HepG2 (cell line): Measurements from ENCODE around the gene ZBTB14. TPM values are rescaled to one million over a fixed set of nuclear protein-coding genes. Genes with fewer than 3 reads are reported as not detected.

Source experiments
- ATAC-seq: fragments of 200-7000 bp; cut with Tn5 transposase; 3 replicates; pipeline ENCODE4 v1.9.1; 2020; ENCODE audit warnings: mild to moderate bottlenecking, moderate library complexity
- BruUV-seq: library from RNA; stranded (reverse); fragments of 400-500 nt; replicated peaks from 2 replicates; lab custom pipeline; 2021; lab: Mats Ljungman, UMichigan
- CTCF ChIA-PET: fragments of 300-600 bp; formaldehyde crosslinking; extraction: SDS; loops from one replicate; lab custom pipeline; 2021; ENCODE audit warnings: low total read pairs, inconsistent platforms, low intra/inter-chr PET ratio; lab: Yijun Ruan, JAX
- POLR2A ChIA-PET: fragments of 350-600 bp; sonication (Branson Sonifier 250); formaldehyde crosslinking; loops from one replicate; lab custom pipeline; 2020; ENCODE audit warnings: antibody characterized with exemption, inconsistent platforms; lab: Yijun Ruan, JAX
- DNase-seq: peaks from one replicate; pipeline ENCODE4 v3.0.0-alpha.2; 2015; ENCODE audit warnings: low spot score
- FAIRE-seq: peaks from 3 replicates; lab custom pipeline; 2011; peaks lifted over from hg19 to GRCh38; lab: Jason Lieb, UNC
- H2AFZ ChIP-seq: one replicate; pipeline ENCODE4 v1.6.1; 2011; ENCODE audit warnings: low read length, inconsistent platforms
- H3K27ac ChIP-seq: fragments of 300-600 bp; 3 replicates; pipeline ENCODE4 v1.8.0; 2011; ENCODE audit warnings: mixed run types, mild to moderate bottlenecking, mixed read lengths, low read length, inconsistent platforms; ENCODE audit not compliant: insufficient read depth; ENCODE audit errors: extremely low read length
- H3K27me3 ChIP-seq, 2 experiments: fragments of 200-600 bp in 1 of 2; 2 replicates in 1 of 2; 3 replicates in 1 of 2; pipeline versions ENCODE4 v1.6.0 to v1.8.0; 2011; ENCODE audit warnings: low read length in 2 of 2, mild to moderate bottlenecking in 2 of 2, moderate library complexity in 2 of 2, inconsistent platforms in 1 of 2; ENCODE audit not compliant: insufficient read depth in 2 of 2, control insufficient read depth in 1 of 2
- H3K36me3 ChIP-seq, 2 experiments: fragments of 200-600 bp in 1 of 2; replicated peaks in 1 of 2; 2 replicates in 1 of 2; 3 replicates in 1 of 2; pipeline versions ENCODE4 v1.5.1 to v1.8.0; 2011; ENCODE audit warnings: low read length in 2 of 2, inconsistent platforms in 1 of 2; ENCODE audit not compliant: insufficient read depth in 2 of 2, control insufficient read depth in 1 of 2
- H3K4me1 ChIP-seq: 2 replicates; pipeline ENCODE4 v1.5.1; 2012; ENCODE audit warnings: low read length, inconsistent platforms; ENCODE audit not compliant: insufficient read depth
- H3K4me2 ChIP-seq: 2 replicates; pipeline ENCODE4 v1.6.0; 2011; ENCODE audit warnings: low read depth, low read length, inconsistent platforms
- H3K4me3 ChIP-seq, 3 experiments: fragments of 200-600 bp in 1 of 3; sonication (generic), shearing (Covaris generic) in 1 of 3; replicated peaks in 1 of 3; 2 replicates each; pipeline ENCODE4 v1.5.1; 2011 to 2016; ENCODE audit warnings: low read length in 3 of 3, inconsistent platforms in 2 of 3, low read depth in 2 of 3, mild to moderate bottlenecking in 2 of 3, control low read depth in 1 of 3, mixed read lengths in 1 of 3; ENCODE audit not compliant: insufficient read depth in 1 of 3
- H3K79me2 ChIP-seq: one replicate; pipeline ENCODE4 v1.6.1; 2011; ENCODE audit warnings: low read length, inconsistent platforms; ENCODE audit not compliant: insufficient read depth
- H3K9ac ChIP-seq: 2 replicates; pipeline ENCODE4 v1.6.0; 2011; ENCODE audit warnings: mild to moderate bottlenecking, low read depth, low read length, inconsistent platforms; ENCODE audit not compliant: insufficient read depth
- H3K9me3 ChIP-seq: 2 replicates; pipeline ENCODE4 v1.5.1; 2012; ENCODE audit warnings: mild to moderate bottlenecking, low read length
- H4K20me1 ChIP-seq: 2 replicates; pipeline ENCODE4 v1.6.0; 2011; ENCODE audit warnings: inconsistent platforms, mild to moderate bottlenecking, low read length, moderate library complexity; ENCODE audit not compliant: insufficient read depth
- PITX1 ChIP-seq: sonication (generic); formaldehyde crosslinking; IDR thresholded peaks from 2 replicates; pipeline ENCODE4 v1.5.1; 2020; ENCODE audit warnings: mild to moderate bottlenecking, missing genetic modification reagents
- REXO4 ChIP-seq: sonication (generic); formaldehyde crosslinking; IDR thresholded peaks from 2 replicates; pipeline ENCODE4 v1.8.0; 2022; ENCODE audit warnings: missing genetic modification reagents, mild to moderate bottlenecking, borderline replicate concordance
- RNF2 ChIP-seq: fragments of 450-650 bp; conservative IDR thresholded peaks from 2 replicates; pipeline ENCODE4 v1.6.1; 2016; ENCODE audit warnings: low read depth
- SAP130 ChIP-seq: IDR thresholded peaks from 2 replicates; pipeline ENCODE4 v1.6.1; 2016; ENCODE audit warnings: low read depth
- TCF12 ChIP-seq, 2 experiments: fragments of 450-650 bp in 1 of 2; sonication (generic) in 1 of 2; formaldehyde crosslinking in 1 of 2; IDR thresholded peaks; 2 replicates each; pipeline versions ENCODE4 v1.6.1 to v1.8.0; 2017 to 2022; ENCODE audit warnings: antibody characterized with exemption in 1 of 2, mild to moderate bottlenecking in 1 of 2, missing genetic modification reagents in 1 of 2, moderate library complexity in 1 of 2
- ZBTB7A ChIP-seq: sonication (generic); formaldehyde crosslinking; IDR thresholded peaks from 2 replicates; pipeline ENCODE4 v1.8.0; 2022; ENCODE audit warnings: mild to moderate bottlenecking, missing genetic modification reagents
- ZNF256 ChIP-seq: sonication (generic); formaldehyde crosslinking; conservative IDR thresholded peaks from 2 replicates; pipeline ENCODE4 v1.4.0; 2020; ENCODE audit warnings: missing genetic modification reagents
- ZNF441 ChIP-seq: sonication (generic); formaldehyde crosslinking; IDR thresholded peaks from 2 replicates; pipeline ENCODE4 v1.7.0; 2021; ENCODE audit warnings: missing genetic modification reagents, borderline replicate concordance
- ZNF546 ChIP-seq: sonication (generic); formaldehyde crosslinking; conservative IDR thresholded peaks from 2 replicates; pipeline ENCODE4 v1.8.1; 2023; ENCODE audit warnings: mild to moderate bottlenecking, missing genetic modification reagents
- ZNF839 ChIP-seq: sonication (generic); formaldehyde crosslinking; IDR thresholded peaks from 2 replicates; pipeline ENCODE4 v1.4.0; 2020; ENCODE audit warnings: missing genetic modification reagents, mild to moderate bottlenecking, borderline replicate concordance
- WGBS: methylation state at CpG from one replicate; pipeline ENCODE4 v1.1.6; 2017; ENCODE audit warnings: low lambda C conversion rate; 5-methylcytosine and 5-hydroxymethylcytosine counted together
- in situ Hi-C: cut with HindIII; loops from 2 replicates; pipeline ENCODE4 v1.10.0; 2017; ENCODE audit warnings: low pct_unique_long_range_greater_than_20kb; ENCODE audit not compliant: extremely low pct_ligation_motif_present
- intact Hi-C: fragments of 100-400 bp; cut with micrococcal nuclease; formaldehyde crosslinking; loops from one replicate; pipeline ENCODE4 v1.10.0; 2022; ENCODE audit not compliant: unreplicated experiment
- polyA plus RNA-seq, 8 experiments: library from polyadenylated mRNA; depleted of rRNA in 3 of 8; stranded (reverse) in 7 of 8; unstranded in 1 of 8; fragments of >200 nt; fragmentation: Illumina TruSeq in 4 of 8; extraction: Trizol in 4 of 8; gene quantifications; 2 replicates each; pipeline versions ENCODE4 v1.2.1 to v1.2.3, GENCODE V29; 2011 to 2016; ENCODE audit warnings: low read depth in 4 of 8, missing spikeins in 1 of 8, mixed read lengths in 1 of 8; ENCODE audit not compliant: insufficient read depth in 1 of 8
- total RNA-seq, 5 experiments: library from RNA; depleted of rRNA; stranded (reverse); fragments of >200 nt; fragmentation: Illumina TruSeq; extraction: Trizol; gene quantifications; 2 replicates each; pipeline ENCODE4 v1.2.3, GENCODE V29; 2016; ENCODE audit warnings: low read depth in 1 of 5
- TF ChIP-seq, protein P1 (sequence below): sonication (generic); formaldehyde crosslinking; IDR thresholded peaks from 2 replicates; pipeline ENCODE4 v1.8.1; 2022; ENCODE audit warnings: low read depth, mild to moderate bottlenecking, missing genetic modification reagents
- TF ChIP-seq, protein P2 (sequence below): sonication (generic); formaldehyde crosslinking; IDR thresholded peaks from 2 replicates; pipeline ENCODE4 v1.4.0; 2020; ENCODE audit warnings: missing genetic modification reagents
- TF ChIP-seq, protein P3 (sequence below): IDR thresholded peaks from 2 replicates; pipeline ENCODE4 v1.6.1; 2012; ENCODE audit warnings: inconsistent platforms
- TF ChIP-seq, protein P4 (sequence below): sonication (generic); formaldehyde crosslinking; IDR thresholded peaks from 2 replicates; pipeline ENCODE4 v1.8.0; 2022; ENCODE audit warnings: mild to moderate bottlenecking, missing genetic modification reagents, moderate library complexity
- TF ChIP-seq, protein P5 (sequence below): IDR thresholded peaks from 2 replicates; pipeline ENCODE4 v1.6.1; 2016; ENCODE audit warnings: control low read depth

ZBTB14 gene
- total and polyA plus RNA-seq, 2 of the 13 experiments (the other 11 are each of a cell fraction or from before 2014, with no cell fraction given) = 8.0 to 14.4 TPM

DNA sequence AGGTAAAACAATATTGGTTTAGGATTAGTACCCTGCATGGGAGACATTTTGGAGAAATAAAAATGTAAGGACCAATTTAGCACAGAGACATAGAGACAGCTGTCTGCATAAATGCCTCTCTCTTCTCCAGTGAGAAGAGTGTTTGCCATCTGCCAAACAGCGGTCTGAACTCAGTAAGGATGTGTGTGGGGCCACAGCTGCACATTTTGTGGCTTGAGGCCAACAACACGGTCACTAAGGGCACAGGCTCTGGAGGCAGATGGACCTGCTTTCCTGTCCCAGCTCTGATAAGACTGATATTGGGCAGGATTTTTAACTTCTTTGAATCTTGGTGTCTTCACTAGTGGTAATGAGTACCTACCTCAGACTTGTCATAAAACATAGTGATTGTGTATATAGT is 10.2 kb downstream of the ZBTB14 start:
- H3K9ac ChIP-seq = no peak overlapping the region
- H4K20me1 ChIP-seq = no peaks in the 10 kb centered on the region
- in situ Hi-C loops (no loop called here), intact Hi-C loops (loop anchor here (10.0 kb wide), 1 partner anchor 91 kb away; the partner anchor contains the start of gene AKAIN1)
- no peaks in the 10 kb centered on the region for H3K9me3 ChIP-seq
- CTCF ChIA-PET = no interaction called here
- no peak overlapping the region for H3K4me2 ChIP-seq
- no peaks in the 10 kb centered on the region for H3K4me1 ChIP-seq
- no peaks in the 10 kb centered on the region for H3K79me2 ChIP-seq
- no peak overlapping the region for H3K4me3 ChIP-seq
- POLR2A ChIA-PET = interaction anchor here (1.0 kb wide), 1 partner anchor 10 kb away, joined by 5 read pairs; the partner anchor contains the start of gene ZBTB14
- H3K36me3 ChIP-seq = peaks cover 0 to 10% of the 10 kb centered on the region in 2 experiments; a peak in 2 of 5 replicates
- H3K27me3 ChIP-seq = no peaks in the 10 kb centered on the region
- ATAC-seq = peak; percentile 48
- 60% methylated on average over 1 of the region's 2 CpGs for WGBS
- no peak for DNase-seq
- no peak overlapping the region for H3K27ac ChIP-seq
- no peak for TF ChIP-seq ZNF256 (CRISPR knock-in tag)
- no peak for TF ChIP-seq TCF12 (IDR thresholded peaks at IDR 0.05)
- no peak for TF ChIP-seq TCF12 (CRISPR knock-in tag; IDR thresholded peaks at IDR 0.05)
- TF ChIP-seq, protein P1, sequence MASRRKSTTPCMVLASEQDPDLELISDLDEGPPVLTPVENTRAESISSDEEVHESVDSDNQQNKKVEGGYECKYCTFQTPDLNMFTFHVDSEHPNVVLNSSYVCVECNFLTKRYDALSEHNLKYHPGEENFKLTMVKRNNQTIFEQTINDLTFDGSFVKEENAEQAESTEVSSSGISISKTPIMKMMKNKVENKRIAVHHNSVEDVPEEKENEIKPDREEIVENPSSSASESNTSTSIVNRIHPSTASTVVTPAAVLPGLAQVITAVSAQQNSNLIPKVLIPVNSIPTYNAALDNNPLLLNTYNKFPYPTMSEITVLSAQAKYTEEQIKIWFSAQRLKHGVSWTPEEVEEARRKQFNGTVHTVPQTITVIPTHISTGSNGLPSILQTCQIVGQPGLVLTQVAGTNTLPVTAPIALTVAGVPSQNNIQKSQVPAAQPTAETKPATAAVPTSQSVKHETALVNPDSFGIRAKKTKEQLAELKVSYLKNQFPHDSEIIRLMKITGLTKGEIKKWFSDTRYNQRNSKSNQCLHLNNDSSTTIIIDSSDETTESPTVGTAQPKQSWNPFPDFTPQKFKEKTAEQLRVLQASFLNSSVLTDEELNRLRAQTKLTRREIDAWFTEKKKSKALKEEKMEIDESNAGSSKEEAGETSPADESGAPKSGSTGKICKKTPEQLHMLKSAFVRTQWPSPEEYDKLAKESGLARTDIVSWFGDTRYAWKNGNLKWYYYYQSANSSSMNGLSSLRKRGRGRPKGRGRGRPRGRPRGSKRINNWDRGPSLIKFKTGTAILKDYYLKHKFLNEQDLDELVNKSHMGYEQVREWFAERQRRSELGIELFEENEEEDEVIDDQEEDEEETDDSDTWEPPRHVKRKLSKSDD (CRISPR knock-in tag) = no peak
- TF ChIP-seq REXO4 (CRISPR knock-in tag) = no peak
- TF ChIP-seq ZBTB7A (CRISPR knock-in tag) = no peak
- TF ChIP-seq ZNF546 (CRISPR knock-in tag) = no peak
- TF ChIP-seq SAP130 (CRISPR knock-in tag) = no peak
- TF ChIP-seq, protein P2, sequence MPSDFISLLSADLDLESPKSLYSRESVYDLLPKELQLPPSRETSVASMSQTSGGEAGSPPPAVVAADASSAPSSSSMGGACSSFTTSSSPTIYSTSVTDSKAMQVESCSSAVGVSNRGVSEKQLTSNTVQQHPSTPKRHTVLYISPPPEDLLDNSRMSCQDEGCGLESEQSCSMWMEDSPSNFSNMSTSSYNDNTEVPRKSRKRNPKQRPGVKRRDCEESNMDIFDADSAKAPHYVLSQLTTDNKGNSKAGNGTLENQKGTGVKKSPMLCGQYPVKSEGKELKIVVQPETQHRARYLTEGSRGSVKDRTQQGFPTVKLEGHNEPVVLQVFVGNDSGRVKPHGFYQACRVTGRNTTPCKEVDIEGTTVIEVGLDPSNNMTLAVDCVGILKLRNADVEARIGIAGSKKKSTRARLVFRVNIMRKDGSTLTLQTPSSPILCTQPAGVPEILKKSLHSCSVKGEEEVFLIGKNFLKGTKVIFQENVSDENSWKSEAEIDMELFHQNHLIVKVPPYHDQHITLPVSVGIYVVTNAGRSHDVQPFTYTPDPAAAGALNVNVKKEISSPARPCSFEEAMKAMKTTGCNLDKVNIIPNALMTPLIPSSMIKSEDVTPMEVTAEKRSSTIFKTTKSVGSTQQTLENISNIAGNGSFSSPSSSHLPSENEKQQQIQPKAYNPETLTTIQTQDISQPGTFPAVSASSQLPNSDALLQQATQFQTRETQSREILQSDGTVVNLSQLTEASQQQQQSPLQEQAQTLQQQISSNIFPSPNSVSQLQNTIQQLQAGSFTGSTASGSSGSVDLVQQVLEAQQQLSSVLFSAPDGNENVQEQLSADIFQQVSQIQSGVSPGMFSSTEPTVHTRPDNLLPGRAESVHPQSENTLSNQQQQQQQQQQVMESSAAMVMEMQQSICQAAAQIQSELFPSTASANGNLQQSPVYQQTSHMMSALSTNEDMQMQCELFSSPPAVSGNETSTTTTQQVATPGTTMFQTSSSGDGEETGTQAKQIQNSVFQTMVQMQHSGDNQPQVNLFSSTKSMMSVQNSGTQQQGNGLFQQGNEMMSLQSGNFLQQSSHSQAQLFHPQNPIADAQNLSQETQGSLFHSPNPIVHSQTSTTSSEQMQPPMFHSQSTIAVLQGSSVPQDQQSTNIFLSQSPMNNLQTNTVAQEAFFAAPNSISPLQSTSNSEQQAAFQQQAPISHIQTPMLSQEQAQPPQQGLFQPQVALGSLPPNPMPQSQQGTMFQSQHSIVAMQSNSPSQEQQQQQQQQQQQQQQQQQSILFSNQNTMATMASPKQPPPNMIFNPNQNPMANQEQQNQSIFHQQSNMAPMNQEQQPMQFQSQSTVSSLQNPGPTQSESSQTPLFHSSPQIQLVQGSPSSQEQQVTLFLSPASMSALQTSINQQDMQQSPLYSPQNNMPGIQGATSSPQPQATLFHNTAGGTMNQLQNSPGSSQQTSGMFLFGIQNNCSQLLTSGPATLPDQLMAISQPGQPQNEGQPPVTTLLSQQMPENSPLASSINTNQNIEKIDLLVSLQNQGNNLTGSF (CRISPR knock-in tag) = no peak
- TF ChIP-seq ZNF441 (CRISPR knock-in tag) = no peak
- TF ChIP-seq, protein P3, sequence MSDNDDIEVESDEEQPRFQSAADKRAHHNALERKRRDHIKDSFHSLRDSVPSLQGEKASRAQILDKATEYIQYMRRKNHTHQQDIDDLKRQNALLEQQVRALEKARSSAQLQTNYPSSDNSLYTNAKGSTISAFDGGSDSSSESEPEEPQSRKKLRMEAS = no peak
- TF ChIP-seq ZNF839 (CRISPR knock-in tag) = no peak
- TF ChIP-seq, protein P4, sequence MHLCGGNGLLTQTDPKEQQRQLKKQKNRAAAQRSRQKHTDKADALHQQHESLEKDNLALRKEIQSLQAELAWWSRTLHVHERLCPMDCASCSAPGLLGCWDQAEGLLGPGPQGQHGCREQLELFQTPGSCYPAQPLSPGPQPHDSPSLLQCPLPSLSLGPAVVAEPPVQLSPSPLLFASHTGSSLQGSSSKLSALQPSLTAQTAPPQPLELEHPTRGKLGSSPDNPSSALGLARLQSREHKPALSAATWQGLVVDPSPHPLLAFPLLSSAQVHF (CRISPR knock-in tag) = no peak
- TF ChIP-seq, protein P5, sequence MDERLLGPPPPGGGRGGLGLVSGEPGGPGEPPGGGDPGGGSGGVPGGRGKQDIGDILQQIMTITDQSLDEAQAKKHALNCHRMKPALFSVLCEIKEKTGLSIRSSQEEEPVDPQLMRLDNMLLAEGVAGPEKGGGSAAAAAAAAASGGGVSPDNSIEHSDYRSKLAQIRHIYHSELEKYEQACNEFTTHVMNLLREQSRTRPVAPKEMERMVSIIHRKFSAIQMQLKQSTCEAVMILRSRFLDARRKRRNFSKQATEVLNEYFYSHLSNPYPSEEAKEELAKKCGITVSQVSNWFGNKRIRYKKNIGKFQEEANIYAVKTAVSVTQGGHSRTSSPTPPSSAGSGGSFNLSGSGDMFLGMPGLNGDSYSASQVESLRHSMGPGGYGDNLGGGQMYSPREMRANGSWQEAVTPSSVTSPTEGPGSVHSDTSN (CRISPR knock-in tag) = no peak
- TF ChIP-seq PITX1 (CRISPR knock-in tag) = no peak
- TF ChIP-seq RNF2 = no peak
- no TSS peak for BruUV-seq
- no peak overlapping the region for H2AFZ ChIP-seq
- FAIRE-seq = no peak
